Measurements from ENCODE around the gene PMM2. TPM values are rescaled to one million over a fixed set of nuclear protein-coding genes. Genes with fewer than 3 reads are reported as not detected.

PMM2 gene
- total and polyA plus RNA-seq, 9 of the 15 experiments (the other 6 are each of a cell fraction or from before 2014, with no cell fraction given), result 5.6 to 42.7 (median 25.9) TPM

- peak; percentile 97 for TF ChIP-seq MGA (IDR thresholded peaks at IDR 0.05)
- TF ChIP-seq RHOXF2B (CRISPR knock-in tag; conservative IDR thresholded peaks at IDR 0.05), result no peak
- TF ChIP-seq SIN3B (IDR thresholded peaks at IDR 0.05; ENCODE audit: low read depth), result no peak; the same call in 1 of the 2 replicates
- TF ChIP-seq RBM22 (IDR thresholded peaks at IDR 0.05; ENCODE audit: low read depth, low read length, poor library complexity, severe bottlenecking), result peak; percentile 54
- peak; percentile 76; the same call in 1 of the 2 replicates for TF ChIP-seq CXXC5 (CRISPR knock-in tag; IDR thresholded peaks at IDR 0.05)
- no peak for TF ChIP-seq GATAD2A (IDR thresholded peaks at IDR 0.05)
- no peak for TF ChIP-seq SMAD3 (CRISPR knock-in tag; conservative IDR thresholded peaks at IDR 0.05)
- TF ChIP-seq COPS2 (conservative IDR thresholded peaks at IDR 0.05), result no peak
- no peak for TF ChIP-seq KDM2B (CRISPR knock-in tag; IDR thresholded peaks at IDR 0.05)
- no peak for TF ChIP-seq XRCC4 (IDR thresholded peaks at IDR 0.05; ENCODE audit: extremely low read depth, insufficient read depth, insufficient read length)
- peak; percentile 63 for TF ChIP-seq ZNF431 (CRISPR knock-in tag; IDR thresholded peaks at IDR 0.05)
- TF ChIP-seq ZFP91 (CRISPR knock-in tag; IDR thresholded peaks at IDR 0.05), result 0 out of 2 replicates have a peak, but pooled peaks have one; percentile 59
- TF ChIP-seq TCF7L2 (IDR thresholded peaks at IDR 0.05; ENCODE audit: low read depth, low read length), result no peak
- no peak for TF ChIP-seq ZNF696 (CRISPR knock-in tag; conservative IDR thresholded peaks at IDR 0.05)
- no peak for TF ChIP-seq HNRNPUL1 (IDR thresholded peaks at IDR 0.05; ENCODE audit: low read length)
- TF ChIP-seq CHD4 (IDR thresholded peaks at IDR 0.05; ENCODE audit: insufficient read depth, insufficient replicate concordance, low read depth, low read length, poor library complexity, severe bottlenecking), result no peak
Observed at GRCh38 chr16:8797364-8798173, at the start of gene PMM2, which contains the start of gene TMEM186 (continued).

Measured in K562 (cell line).